HG02759 (cell line): ENCODE results near the gene SCYL1.

Experiments used
- ATAC-seq: cut with Tn5 transposase; IDR thresholded peaks from one replicate; pipeline ENCODE4 v1.9.1; 2021; ENCODE audit warnings: mild to moderate bottlenecking, moderate library complexity; ENCODE audit not compliant: unreplicated experiment

The SCYL1 gene

DNA sequence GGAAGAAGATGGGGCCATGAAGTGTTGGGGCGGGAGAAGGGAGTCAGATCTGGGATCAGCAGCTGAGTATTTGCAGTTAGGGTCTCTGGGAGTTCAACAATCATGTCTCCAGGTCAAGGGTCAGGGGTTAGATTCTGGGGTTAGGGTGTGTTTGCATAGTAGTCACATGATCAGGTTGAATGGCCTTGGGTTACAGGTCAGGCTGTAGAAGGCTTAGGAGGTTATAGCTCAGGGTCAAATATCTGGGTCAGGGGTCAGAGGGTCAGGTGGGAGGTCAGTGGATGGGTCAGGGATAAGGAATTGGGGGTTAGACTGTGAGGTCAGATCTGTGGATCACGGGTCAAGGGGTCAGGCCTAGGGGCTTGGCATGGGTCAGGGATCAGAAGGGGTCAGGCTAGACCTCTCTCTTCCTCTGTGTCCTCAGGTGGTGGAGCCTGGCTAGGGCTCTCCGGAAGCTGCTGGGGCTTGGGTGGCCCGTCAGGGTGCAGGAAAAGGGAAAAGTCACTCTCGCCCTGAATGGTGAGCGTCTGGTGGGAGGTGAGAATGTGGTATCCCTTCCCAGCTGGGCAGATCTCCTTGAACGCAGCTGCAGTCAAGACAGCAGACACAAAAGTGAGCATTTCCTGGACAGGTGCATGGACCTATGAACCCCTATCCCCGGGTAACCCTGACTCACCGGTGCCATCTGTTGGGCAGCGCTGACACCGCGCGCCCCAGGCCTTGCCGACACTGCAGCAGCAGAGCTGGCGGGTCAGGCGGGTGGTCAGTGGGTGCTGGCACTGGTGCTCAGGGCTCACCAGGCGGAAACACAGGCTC, 26.9 kb downstream of the SCYL1 start:
- ATAC-seq: no peak

DNA sequence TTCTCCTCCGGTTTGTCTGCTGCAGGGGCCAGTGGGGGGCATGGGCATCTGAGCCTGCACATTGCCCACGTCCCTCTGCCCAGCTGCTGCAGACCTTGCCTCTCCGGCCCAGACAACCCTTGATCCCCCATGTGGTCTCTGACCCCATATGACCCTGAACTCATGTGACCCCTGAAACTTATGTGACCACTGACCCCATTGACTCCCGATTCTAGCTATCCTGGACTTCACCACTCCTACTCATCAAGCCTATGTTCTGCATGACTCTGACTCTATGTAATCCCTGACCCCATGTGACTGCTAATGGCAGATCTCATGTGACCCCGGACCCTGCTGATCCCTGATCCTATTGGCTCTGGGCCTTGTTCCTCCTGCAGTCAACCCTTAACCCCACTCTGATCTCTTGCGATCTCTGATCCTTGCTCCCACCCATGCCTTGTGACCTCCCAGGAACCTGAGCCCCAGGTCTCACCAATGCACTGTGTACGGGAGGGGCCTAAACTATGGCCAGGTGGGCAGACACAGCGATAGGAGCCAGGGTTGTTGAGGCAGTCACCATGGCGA, 27.6 kb downstream of the SCYL1 start:
- no peak for ATAC-seq

DNA sequence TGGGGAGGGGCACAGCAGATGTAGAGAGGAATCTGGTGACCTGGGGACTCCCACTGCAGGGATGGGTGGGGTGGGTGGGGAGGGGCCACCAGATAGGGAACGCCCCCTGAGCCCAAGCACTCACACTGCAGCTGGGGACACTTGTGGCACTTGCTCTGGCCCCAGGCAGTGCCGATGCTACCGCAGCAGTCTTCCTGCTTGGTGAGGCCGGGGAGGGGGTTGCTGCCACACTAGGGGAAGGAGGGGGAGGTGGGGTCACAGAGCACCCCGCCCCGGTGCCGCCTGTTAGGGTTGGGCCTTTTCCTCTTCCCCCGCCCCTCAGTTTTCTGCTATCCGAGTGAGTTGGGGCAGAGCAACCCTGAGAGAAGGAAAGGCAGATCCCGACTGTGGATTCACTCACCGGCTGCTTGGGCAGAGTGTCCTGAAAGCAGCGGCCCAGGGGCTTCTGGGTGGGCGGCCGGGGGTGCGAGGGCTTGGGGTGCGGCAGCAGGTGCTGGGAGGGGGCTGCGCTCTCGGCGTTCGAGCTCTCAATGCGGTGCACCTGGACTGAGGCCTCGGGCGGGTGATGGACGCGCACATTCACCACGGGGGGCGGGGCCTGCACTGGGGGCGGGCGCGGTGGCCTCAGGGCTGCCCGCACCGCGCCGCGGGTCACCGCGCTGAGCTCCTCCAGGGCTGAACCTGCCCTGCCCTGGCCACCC, 28.6 kb downstream of the SCYL1 start:
- ATAC-seq: no peak

DNA sequence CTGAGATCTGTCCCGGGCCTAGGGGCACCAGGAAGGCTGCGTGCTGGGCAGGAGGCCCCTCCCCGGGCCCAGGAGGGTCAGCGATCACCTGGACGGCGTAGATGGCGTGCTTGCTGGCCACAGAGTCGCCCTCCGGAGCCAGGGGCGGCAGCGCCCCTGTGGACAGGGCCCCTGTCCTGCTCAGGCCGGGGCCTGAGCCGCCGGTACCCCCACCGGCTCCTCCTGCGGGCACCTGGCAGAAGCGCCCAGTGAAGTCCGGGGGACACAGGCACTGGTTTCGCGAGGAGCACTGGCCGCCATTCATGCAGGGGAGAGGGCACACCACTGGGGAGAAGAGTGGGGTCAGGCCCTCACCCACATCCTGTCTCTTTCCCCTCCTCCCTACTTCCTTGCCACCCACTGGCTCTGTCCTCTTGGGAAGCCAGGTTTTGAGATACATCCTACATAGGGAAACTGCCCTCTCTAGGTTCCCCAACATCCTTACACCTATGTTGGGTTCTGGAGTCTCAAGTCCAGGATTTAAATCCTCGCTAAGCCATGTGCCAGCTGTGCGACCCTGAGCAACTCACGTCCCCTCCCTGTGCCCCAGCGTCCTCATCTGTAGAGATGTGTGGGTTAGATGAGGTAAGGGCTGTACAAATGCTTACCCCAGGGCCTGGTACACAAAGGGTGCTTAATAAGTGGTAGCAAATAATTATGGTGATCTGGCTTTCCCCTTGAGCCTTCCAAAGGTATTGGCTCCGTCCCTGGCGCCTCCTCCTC, 29.4 kb downstream of the SCYL1 start:
- ATAC-seq: no peak

GRCh38 chr11:65554842-65555430, 30.1 kb downstream of the SCYL1 start:
- no peak for ATAC-seq

GRCh38 chr11:65555693-65556231, 30.9 kb downstream of the SCYL1 start:
- no peak for ATAC-seq

- no peak for ATAC-seq
Measured at GRCh38 chr11:65556470-65557279, 31.8 kb downstream of the SCYL1 start.

GRCh38 chr11:65557280-65558001, 32.6 kb downstream of the SCYL1 start:
- no peak for ATAC-seq

- no peak for ATAC-seq
Measured at GRCh38 chr11:65558002-65558929, 33.4 kb downstream of the SCYL1 start, which contains the start of gene LTBP3. LTBP3 (minus strand) TSS chr11:65558359; CDS start chr11:65557959, 400 bp downstream.

DNA sequence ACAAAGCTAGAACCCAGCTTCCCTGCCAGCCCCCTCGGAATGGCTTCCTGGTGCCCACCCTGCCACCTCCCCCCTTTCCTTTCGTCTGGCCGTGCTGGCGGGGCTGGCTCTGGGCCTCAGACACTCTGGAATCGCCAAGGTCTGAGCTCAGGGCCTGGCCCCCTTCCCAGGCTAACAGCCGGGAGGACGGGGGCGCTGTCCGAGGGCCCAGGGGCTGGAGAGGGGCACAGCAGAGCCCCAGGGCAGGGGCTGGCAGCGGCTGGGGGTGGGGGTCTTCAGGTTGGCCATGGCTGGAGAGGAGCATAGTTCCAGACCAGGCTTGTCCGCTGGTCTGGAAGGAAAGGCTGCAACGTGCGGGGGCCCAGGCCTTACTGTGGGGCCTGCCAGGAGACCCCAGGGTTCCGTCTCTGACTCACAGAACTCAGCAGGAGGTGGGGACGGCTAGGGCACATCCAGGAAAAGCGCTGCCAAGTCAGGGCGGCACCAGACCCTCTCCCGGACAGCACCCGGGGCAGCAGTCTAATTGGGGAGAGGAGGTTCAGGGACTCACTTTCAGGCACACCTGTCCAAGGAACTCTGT, 34.1 kb downstream of the SCYL1 start:
- no peak for ATAC-seq

- no peak for ATAC-seq
Measured at GRCh38 chr11:65559535-65559934, 34.7 kb downstream of the SCYL1 start.

DNA sequence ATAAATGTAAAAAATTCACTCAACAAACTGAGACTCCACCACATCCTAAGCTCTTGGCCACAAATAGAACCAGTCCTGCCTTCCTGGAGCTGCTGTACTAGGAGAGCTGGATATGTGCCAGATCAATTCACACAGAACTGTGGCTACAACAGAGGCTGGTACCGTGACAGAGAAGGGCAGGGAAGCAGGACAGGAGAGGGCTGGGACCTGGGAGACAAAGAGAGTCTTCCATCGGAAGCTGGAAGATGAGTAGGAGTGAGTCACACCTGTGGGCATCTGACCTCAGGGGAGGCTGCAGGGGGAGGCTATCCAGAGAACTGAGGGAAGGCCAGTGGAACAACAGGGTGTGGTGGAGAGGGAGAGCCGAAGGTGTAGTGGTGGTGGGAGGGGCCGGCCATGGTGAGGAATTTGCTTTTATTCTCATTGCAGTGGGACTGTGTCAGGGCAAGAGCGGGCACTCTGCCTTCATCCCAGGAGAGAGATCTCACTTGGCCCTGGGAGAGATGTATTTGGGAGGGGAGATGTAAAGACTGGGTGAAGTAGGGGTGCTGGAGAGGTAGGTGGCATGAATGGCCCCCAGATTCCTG, 35.2 kb downstream of the SCYL1 start:
- no peak for ATAC-seq

DNA sequence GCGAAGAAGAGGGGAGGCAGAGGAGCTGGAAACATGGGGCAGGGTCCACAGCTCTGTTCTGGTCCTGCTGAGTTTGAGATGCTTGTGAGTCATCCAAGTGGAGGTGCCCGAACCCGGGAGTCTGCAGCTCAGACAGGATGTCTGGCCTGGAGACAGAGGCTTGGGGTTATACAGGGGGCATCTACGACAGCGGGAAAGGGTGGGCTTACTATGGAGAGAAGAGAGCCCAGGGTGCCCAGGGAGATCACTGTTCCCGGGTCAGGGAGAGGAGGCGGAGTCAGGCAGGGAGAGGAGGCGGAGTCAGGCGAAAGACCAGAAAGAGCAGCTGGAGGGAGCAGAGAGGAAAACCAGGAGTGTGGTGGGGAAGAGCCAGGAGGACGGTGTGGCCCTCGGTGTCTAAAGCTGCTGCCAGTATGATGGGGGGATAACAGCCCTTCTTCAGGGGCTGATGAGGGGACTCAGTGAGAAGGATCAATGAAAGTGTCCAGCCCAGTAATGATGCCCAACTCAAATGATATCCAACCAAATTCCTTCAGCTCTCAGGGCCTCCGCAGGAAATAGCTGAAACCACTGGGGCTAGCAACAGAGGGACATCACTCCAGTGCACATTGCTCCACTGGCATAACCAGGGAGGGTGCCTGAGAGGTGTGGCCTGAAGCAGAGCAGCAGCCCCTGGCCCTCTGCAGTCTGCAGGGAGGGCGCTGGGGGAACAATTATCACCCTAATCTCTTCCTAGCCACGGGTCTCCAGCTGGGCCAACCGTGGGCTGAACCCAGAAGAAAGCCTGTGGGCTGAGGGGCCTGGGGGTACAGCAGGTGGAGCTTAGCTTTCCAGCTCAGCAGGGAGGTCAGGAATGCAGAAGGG, 35.9 kb downstream of the SCYL1 start:
- ATAC-seq: no peak

DNA sequence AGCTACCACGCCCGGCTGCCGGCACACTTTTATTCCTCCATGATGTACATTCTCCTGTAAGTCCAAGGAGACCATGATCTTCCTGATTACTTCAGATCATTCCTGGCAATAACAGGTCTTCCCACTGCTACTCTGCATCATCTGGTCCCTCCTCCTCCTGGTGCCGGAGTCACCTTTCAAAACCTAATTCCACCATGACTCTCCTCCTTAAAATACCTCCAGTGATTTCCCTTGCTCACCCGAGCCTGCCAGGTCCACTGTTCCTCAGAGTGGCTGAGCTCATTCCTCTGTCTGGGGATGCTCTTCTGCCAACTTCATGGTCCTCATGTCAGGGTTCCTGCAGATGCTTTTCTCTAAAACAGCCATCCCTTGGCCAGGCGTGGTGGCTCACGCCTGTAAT, 37.1 kb downstream of the SCYL1 start:
- no peak for ATAC-seq

DNA sequence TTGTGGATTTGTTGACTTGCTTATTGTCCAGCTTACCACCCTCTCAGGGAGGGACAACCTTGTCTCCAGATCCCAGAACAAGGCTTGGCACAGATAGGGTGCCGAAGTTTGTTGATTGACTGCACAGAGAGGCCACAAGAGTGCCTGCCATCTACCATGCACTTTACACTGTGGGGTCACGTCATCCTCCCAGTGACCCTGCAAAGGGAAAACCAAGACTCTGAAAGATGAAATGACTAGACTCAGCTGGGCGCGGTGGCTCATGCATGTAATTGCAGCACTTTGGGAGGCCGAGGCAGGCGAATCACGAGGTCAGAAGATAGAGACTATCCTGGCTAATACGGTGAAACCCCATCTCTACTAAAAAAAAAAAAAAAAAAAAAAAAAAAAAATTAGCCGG, 37.9 kb downstream of the SCYL1 start:
- ATAC-seq: no peak

DNA sequence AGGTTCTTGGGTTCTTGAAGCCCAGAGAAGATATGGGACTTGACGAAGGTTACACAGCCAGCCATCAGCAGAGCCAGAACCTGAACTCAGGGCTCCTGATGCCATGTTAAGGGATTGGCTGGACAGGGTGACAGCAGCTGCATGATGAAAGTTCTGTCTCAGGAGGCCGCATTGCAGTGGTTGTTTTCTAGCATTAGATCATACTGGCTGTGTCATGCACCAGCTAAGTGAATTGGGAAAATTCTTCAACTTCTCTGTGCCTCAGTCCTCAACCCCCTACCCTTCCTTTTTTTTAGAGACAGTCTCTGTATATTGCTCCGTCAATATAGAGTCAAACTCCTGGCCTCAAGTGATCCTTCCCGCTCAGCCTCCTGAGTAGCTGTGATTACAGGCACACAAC, 38.7 kb downstream of the SCYL1 start:
- ATAC-seq: no peak
